IMR-90 (cell line): ENCODE data around the gene ABLIM3.

ENCODE experiments used
- CEBPB ChIP-seq: IDR thresholded peaks from 2 replicates; pipeline ENCODE4 v1.6.1; 2012; ENCODE audit warnings: low read depth, low read length, improper control_type of control experiment
- CHD1 ChIP-seq: IDR thresholded peaks from 2 replicates; pipeline ENCODE4 v1.6.1; 2012; ENCODE audit warnings: low read depth, low read length, improper control_type of control experiment
- FOS ChIP-seq: fragments of 150-350 bp; IDR thresholded peaks from 2 replicates; pipeline ENCODE4 v1.6.1; 2016; ENCODE audit warnings: low read depth, low read length
- MAZ ChIP-seq: IDR thresholded peaks from 2 replicates; pipeline ENCODE4 v1.6.1; 2012; ENCODE audit warnings: low read depth, mild to moderate bottlenecking, low read length, improper control_type of control experiment, moderate library complexity, borderline replicate concordance
- MXI1 ChIP-seq: IDR thresholded peaks from 2 replicates; pipeline ENCODE4 v1.6.1; 2012; ENCODE audit warnings: low read depth, mild to moderate bottlenecking, low read length, moderate library complexity, borderline replicate concordance
- POLR2A ChIP-seq: IDR thresholded peaks from 2 replicates; pipeline ENCODE4 v1.6.1; 2012; ENCODE audit warnings: mild to moderate bottlenecking, low read depth, low read length
- RAD21 ChIP-seq: IDR thresholded peaks from 2 replicates; pipeline ENCODE4 v1.6.1; 2012; ENCODE audit warnings: low read length, improper control_type of control experiment
- SMC3 ChIP-seq: fragments of 150-350 bp; IDR thresholded peaks from 2 replicates; pipeline ENCODE4 v1.6.1; 2016; ENCODE audit warnings: low read depth, mild to moderate bottlenecking, antibody characterized with exemption, low read length, moderate library complexity
- TF ChIP-seq, protein P1 (sequence below): conservative IDR thresholded peaks from 2 replicates; pipeline ENCODE4 v1.5.1; 2012; ENCODE audit warnings: mild to moderate bottlenecking, low read depth, low read length, improper control_type of control experiment

DNA sequence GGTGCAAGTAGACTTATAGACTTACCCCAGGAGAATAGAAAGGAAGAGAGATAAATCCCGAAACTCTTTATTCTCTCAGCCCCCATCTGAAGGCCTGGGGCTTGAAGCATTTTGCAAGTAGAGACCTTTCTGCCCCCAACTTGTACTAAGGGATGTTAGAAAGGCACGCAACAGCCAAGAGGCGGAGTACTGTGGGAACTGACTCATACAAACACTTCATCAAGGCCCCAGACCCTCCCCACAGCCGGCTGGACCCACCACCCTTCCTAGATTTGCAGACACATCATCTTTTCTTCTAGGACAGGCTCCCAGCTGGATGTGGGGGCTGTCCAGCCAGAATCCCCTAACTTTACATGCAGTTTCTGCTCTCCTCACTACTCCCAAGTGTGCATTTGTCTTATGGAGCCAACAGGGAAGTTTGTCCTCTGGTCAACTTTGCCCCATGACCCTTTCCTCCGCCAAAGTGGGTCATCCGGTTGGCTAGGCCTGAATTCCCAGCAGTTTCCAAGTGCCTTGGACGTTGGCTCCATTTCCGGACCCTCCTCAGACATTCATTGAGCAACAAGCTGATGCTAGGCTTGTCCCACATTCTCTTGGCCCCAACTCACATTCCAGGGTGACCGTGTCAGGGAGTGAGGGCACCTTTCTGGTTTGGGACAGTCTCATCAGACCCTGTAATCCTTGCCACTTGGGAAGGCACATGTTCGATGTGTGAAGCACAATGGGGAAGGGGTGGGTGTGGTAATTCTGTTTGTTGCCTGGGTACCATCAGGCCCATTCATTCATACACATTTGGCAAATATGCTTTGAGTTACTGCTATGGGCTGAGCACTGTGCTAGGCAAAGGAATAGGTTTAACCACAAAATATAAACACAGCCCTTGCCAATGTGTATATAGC is 64.6 kb downstream of the ABLIM3 start:
- TF ChIP-seq, protein P1, sequence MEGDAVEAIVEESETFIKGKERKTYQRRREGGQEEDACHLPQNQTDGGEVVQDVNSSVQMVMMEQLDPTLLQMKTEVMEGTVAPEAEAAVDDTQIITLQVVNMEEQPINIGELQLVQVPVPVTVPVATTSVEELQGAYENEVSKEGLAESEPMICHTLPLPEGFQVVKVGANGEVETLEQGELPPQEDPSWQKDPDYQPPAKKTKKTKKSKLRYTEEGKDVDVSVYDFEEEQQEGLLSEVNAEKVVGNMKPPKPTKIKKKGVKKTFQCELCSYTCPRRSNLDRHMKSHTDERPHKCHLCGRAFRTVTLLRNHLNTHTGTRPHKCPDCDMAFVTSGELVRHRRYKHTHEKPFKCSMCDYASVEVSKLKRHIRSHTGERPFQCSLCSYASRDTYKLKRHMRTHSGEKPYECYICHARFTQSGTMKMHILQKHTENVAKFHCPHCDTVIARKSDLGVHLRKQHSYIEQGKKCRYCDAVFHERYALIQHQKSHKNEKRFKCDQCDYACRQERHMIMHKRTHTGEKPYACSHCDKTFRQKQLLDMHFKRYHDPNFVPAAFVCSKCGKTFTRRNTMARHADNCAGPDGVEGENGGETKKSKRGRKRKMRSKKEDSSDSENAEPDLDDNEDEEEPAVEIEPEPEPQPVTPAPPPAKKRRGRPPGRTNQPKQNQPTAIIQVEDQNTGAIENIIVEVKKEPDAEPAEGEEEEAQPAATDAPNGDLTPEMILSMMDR: no peak
- TF ChIP-seq CEBPB (peak; percentile 95), CHD1 (no peak; the same call in 1 of the 2 replicates), RAD21 (no peak; the same call in 1 of the 2 replicates), FOS (peak; percentile 57; the same call in 1 of the 2 replicates), POLR2A (no peak), MXI1 (peak; percentile 58; the same call in 1 of the 2 replicates), MAZ (peak; percentile 3), SMC3 (no peak)
